HG03558 (cell line): ENCODE data around the gene FBXW7.
A peak's percentile ranks its signal among the peaks of the same experiment; 100 is the strongest.

ENCODE experiments used
- ATAC-seq: cut with Tn5 transposase; IDR thresholded peaks from one replicate; pipeline ENCODE4 v1.9.1; 2021; ENCODE audit warnings: moderate number of reproducible peaks; ENCODE audit not compliant: unreplicated experiment; ENCODE audit errors: extremely low read depth

FBXW7 gene

GRCh38 chr4:152515678-152516077 lies 20.2 kb downstream of the FBXW7 start:
- no peak for ATAC-seq

GRCh38 chr4:152514356-152514755 lies 21.5 kb downstream of the FBXW7 start:
- ATAC-seq = no peak

GRCh38 chr4:152513078-152513477 lies 22.8 kb downstream of the FBXW7 start:
- no peak for ATAC-seq

GRCh38 chr4:152512483-152512882 lies 23.4 kb downstream of the FBXW7 start:
- no peak for ATAC-seq

- no peak for ATAC-seq
Observed at GRCh38 chr4:152510349-152511147, 25.3 kb downstream of the FBXW7 start.

GRCh38 chr4:152509595-152510225 lies 26.2 kb downstream of the FBXW7 start:
- ATAC-seq = no peak

- no peak for ATAC-seq
Observed at GRCh38 chr4:152508818-152509217, 27.1 kb downstream of the FBXW7 start.

- no peak for ATAC-seq
Observed at GRCh38 chr4:152508386-152508785, 27.5 kb downstream of the FBXW7 start.

- ATAC-seq = no peak
Observed at GRCh38 chr4:152503653-152504290, 32.1 kb downstream of the FBXW7 start.

- no peak for ATAC-seq
Observed at GRCh38 chr4:152501846-152502536, 33.9 kb downstream of the FBXW7 start.

- no peak for ATAC-seq
Observed at GRCh38 chr4:152500800-152501434, 35.0 kb downstream of the FBXW7 start.

- ATAC-seq = no peak
Observed at GRCh38 chr4:152500275-152500674, 35.6 kb downstream of the FBXW7 start.

GRCh38 chr4:152499344-152499743 lies 36.5 kb downstream of the FBXW7 start:
- ATAC-seq = no peak

- no peak for ATAC-seq
Observed at GRCh38 chr4:152494020-152494419, 41.9 kb downstream of the FBXW7 start.

GRCh38 chr4:152488246-152488645 lies 47.6 kb downstream of the FBXW7 start:
- ATAC-seq = no peak

- no peak for ATAC-seq
Observed at GRCh38 chr4:152486429-152487389, 49.2 kb downstream of the FBXW7 start.

- ATAC-seq = peak; percentile 90
Observed at GRCh38 chr4:152485726-152486276, 50.1 kb downstream of the FBXW7 start.

GRCh38 chr4:152482211-152482610 lies 53.7 kb downstream of the FBXW7 start:
- no peak for ATAC-seq

GRCh38 chr4:152480901-152481300 lies 55.0 kb downstream of the FBXW7 start:
- no peak for ATAC-seq
